ENCODE results near the gene TRPM2. TPM values are rescaled to one million over a fixed set of nuclear protein-coding genes. Genes with fewer than 3 reads are reported as not detected.
"Not testable (repeated sequence)": the region's sequence is repeated elsewhere in the genome, so short reads cannot be mapped to it uniquely, and the experiment has no call there.

TRPM2 gene
- total and polyA plus RNA-seq, 2 donors (not counting 3 experiments of a cell fraction or from before 2014, with no cell fraction given) = not detected

DNA sequence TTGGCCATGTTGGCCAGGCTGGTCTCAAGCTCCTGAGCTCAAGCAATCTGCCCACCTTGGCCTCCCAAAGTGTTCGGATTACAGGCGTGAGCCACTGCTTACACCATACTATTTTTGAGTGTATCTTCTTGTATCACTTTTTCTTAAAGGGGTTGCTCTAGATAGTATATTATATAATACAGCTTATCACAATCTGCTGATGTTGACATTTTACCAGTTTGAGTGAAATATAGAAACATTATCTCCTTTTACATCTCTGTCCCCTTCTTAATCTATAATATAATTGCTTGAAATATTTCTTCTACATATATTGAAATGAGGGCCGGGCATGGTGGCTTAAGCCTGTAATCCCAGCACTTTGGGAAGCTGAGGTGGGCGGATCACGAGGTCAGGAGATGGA is 8.5 kb downstream of the TRPM2 start:
- H3K27me3 ChIP-seq (ENCODE audit: control insufficient read depth in 2 of 2, insufficient read depth in 2 of 2, low read length in 2 of 2); DNase-seq (ENCODE audit: low read depth, low spot score); H3K9ac ChIP-seq (replicated peaks; ENCODE audit: extremely low read depth, insufficient read depth, low read length); CTCF ChIA-PET; H3K9me1 ChIP-seq (replicated peaks; ENCODE audit: control insufficient read depth, extremely low read depth, insufficient read depth, low read length); H3K36me3 ChIP-seq (ENCODE audit: control insufficient read depth in 2 of 2, extremely low read depth in 1 of 2, insufficient read depth in 2 of 2, low read length in 2 of 2); H4K20me1 ChIP-seq (replicated peaks; ENCODE audit: control insufficient read depth, extremely low read depth, insufficient read depth, low read length); H3K4me3 ChIP-seq (replicated peaks in 1 of 3; ENCODE audit: insufficient read depth in 1 of 3, low read depth in 1 of 3, low read length in 3 of 3); H3K4me1 ChIP-seq (ENCODE audit: control insufficient read depth, extremely low read depth, insufficient read depth, low read length); H3K4me2 ChIP-seq (ENCODE audit: insufficient read depth, low read length); H3K9me3 ChIP-seq (replicated peaks; ENCODE audit: control insufficient read depth, insufficient read depth, low read length); FAIRE-seq; intact Hi-C loops (cut with micrococcal nuclease); H3K79me2 ChIP-seq (ENCODE audit: control insufficient read depth, insufficient read depth, low read length); POLR2A ChIA-PET; dilution Hi-C loops (cut with MboI; ENCODE audit: extremely low pct_ligation_motif_present, low sequenced_read_pairs); H2AFZ ChIP-seq (ENCODE audit: low read depth, low read length); BruUV-seq (replicated peaks); H3K27ac ChIP-seq (ENCODE audit: insufficient read depth, low read depth, low read length): not testable (repeated sequence)

DNA sequence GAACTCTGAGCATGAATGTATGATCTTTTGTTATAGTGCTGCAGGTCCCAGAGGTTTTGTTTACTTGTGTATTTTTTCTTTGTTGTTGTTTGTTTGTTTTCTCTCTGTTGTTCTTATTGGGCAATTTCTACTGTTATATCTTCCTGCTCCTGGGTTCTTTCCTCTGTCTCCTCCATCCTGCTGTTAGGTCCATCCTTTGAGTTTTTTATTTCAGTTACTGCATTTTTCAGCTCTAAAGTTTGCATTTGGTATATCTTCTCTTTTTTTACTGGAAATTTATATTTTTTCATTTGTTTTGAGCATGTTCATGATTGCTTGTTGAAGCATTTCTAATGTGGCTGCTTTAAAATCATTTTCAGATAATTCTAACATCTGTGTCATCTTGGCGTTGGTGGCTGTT is 9.9 kb downstream of the TRPM2 start:
- TF ChIP-seq POLR2A (IDR thresholded peaks at IDR 0.05; ENCODE audit: low read depth, low read length) (no peak), JUN (IDR thresholded peaks at IDR 0.05; ENCODE audit: borderline replicate concordance, insufficient read depth, insufficient read length, low read depth) (no peak), POLR2AphosphoS5 (IDR thresholded peaks at IDR 0.05; ENCODE audit: insufficient read depth, low read depth, low read length) (no peak), EZH2 (IDR thresholded peaks at IDR 0.05; ENCODE audit: borderline replicate concordance, low read depth, low read length, severe bottlenecking) (no peak), GATA2 (IDR thresholded peaks at IDR 0.05; ENCODE audit: insufficient read depth, insufficient read length, low read depth, low read length) (no peak), MYC (IDR thresholded peaks at IDR 0.05; ENCODE audit: low read depth, low read length) (no peak), FOS (IDR thresholded peaks at IDR 0.05; ENCODE audit: borderline replicate concordance, insufficient read depth, low read length) (no peak)
- TF ChIP-seq, protein P1, sequence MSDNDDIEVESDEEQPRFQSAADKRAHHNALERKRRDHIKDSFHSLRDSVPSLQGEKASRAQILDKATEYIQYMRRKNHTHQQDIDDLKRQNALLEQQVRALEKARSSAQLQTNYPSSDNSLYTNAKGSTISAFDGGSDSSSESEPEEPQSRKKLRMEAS (IDR thresholded peaks at IDR 0.05; ENCODE audit: insufficient read depth, insufficient read length) = no peak
- TF ChIP-seq, protein P2, sequence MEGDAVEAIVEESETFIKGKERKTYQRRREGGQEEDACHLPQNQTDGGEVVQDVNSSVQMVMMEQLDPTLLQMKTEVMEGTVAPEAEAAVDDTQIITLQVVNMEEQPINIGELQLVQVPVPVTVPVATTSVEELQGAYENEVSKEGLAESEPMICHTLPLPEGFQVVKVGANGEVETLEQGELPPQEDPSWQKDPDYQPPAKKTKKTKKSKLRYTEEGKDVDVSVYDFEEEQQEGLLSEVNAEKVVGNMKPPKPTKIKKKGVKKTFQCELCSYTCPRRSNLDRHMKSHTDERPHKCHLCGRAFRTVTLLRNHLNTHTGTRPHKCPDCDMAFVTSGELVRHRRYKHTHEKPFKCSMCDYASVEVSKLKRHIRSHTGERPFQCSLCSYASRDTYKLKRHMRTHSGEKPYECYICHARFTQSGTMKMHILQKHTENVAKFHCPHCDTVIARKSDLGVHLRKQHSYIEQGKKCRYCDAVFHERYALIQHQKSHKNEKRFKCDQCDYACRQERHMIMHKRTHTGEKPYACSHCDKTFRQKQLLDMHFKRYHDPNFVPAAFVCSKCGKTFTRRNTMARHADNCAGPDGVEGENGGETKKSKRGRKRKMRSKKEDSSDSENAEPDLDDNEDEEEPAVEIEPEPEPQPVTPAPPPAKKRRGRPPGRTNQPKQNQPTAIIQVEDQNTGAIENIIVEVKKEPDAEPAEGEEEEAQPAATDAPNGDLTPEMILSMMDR (IDR thresholded peaks at IDR 0.05; ENCODE audit: extremely low read depth in 1 of 2, insufficient read depth in 1 of 2, low read depth in 1 of 2, low read length in 2 of 2) = no peak
- dilution Hi-C loops (cut with MboI; ENCODE audit: extremely low pct_ligation_motif_present, low sequenced_read_pairs) (no loop called here), intact Hi-C loops (cut with micrococcal nuclease) (no loop called here)
- no peak overlapping the region for H3K9ac ChIP-seq (replicated peaks; ENCODE audit: extremely low read depth, insufficient read depth, low read length)
- no peak overlapping the region for H3K27ac ChIP-seq (ENCODE audit: insufficient read depth, low read depth, low read length)
- no TSS peak for BruUV-seq (replicated peaks)
- CTCF ChIA-PET = no interaction called here
- no peak overlapping the region for H3K4me2 ChIP-seq (ENCODE audit: insufficient read depth, low read length)
- H3K9me3 ChIP-seq (replicated peaks; ENCODE audit: control insufficient read depth, insufficient read depth, low read length) = no peaks in the 10 kb centered on the region
- no peak overlapping the region for H2AFZ ChIP-seq (ENCODE audit: low read depth, low read length)
- no peaks in the 10 kb centered on the region for H4K20me1 ChIP-seq (replicated peaks; ENCODE audit: control insufficient read depth, extremely low read depth, insufficient read depth, low read length)
- H3K9me1 ChIP-seq (replicated peaks; ENCODE audit: control insufficient read depth, extremely low read depth, insufficient read depth, low read length) = no peaks in the 10 kb centered on the region
- POLR2A ChIA-PET = no interaction called here
- peaks cover 0 to 4% of the 10 kb centered on the region in 2 experiments for H3K27me3 ChIP-seq (ENCODE audit: control insufficient read depth in 2 of 2, insufficient read depth in 2 of 2, low read length in 2 of 2)
- no peak for FAIRE-seq
- no peak for DNase-seq (ENCODE audit: low read depth, low spot score)
- H3K4me3 ChIP-seq (replicated peaks in 1 of 3; ENCODE audit: insufficient read depth in 1 of 3, low read depth in 1 of 3, low read length in 3 of 3) = no peak overlapping the region
- H3K79me2 ChIP-seq (ENCODE audit: control insufficient read depth, insufficient read depth, low read length) = no peaks in the 10 kb centered on the region
- no peaks in the 10 kb centered on the region for H3K4me1 ChIP-seq (ENCODE audit: control insufficient read depth, extremely low read depth, insufficient read depth, low read length)
- no peaks in the 10 kb centered on the region for H3K36me3 ChIP-seq (ENCODE audit: control insufficient read depth in 2 of 2, extremely low read depth in 1 of 2, insufficient read depth in 2 of 2, low read length in 2 of 2)

Data from endothelial cell of umbilical vein (primary cell).